NB4 (cell line): ENCODE results near the gene MMS19.
A peak's percentile ranks its signal among the peaks of the same experiment; 100 is the strongest.

Source experiments
- DNase-seq: peaks from one replicate; pipeline ENCODE4 v3.0.0; 2010; ENCODE audit warnings: low read depth
- H3K4me3 ChIP-seq: one replicate; pipeline ENCODE4 v1.5.1; 2011; ENCODE audit warnings: mild to moderate bottlenecking, low read depth, low read length, moderate library complexity
- CTCF ChIP-seq: IDR thresholded peaks from one replicate; pipeline ENCODE4 v1.5.1; 2012; ENCODE audit warnings: low read depth, low read length
- MAX ChIP-seq: IDR thresholded peaks from 2 replicates; pipeline ENCODE4 v1.6.1; 2011; ENCODE audit warnings: low read depth, low read length
- MYC ChIP-seq: IDR thresholded peaks from 2 replicates; pipeline ENCODE4 v1.6.1; 2011; ENCODE audit warnings: low read depth, low read length
- POLR2A ChIP-seq: IDR thresholded peaks from 2 replicates; pipeline ENCODE4 v1.6.1; 2011; ENCODE audit warnings: mild to moderate bottlenecking; ENCODE audit not compliant: insufficient read length; ENCODE audit errors: extremely low read depth

Gene MMS19

GRCh38 chr10:97520978-97521761, 22.9 kb upstream of the MMS19 start:
- no peak overlapping the region for H3K4me3 ChIP-seq
- DNase-seq = no peak
- TF ChIP-seq POLR2A = no peak
- TF ChIP-seq MAX = no peak
- no peak for TF ChIP-seq MYC
- TF ChIP-seq CTCF = no peak

GRCh38 chr10:97520520-97520919, 22.3 kb upstream of the MMS19 start:
- TF ChIP-seq POLR2A = no peak
- no peak for TF ChIP-seq CTCF
- no peak for TF ChIP-seq MAX
- no peak for TF ChIP-seq MYC
- no peak overlapping the region for H3K4me3 ChIP-seq

GRCh38 chr10:97519342-97519741, 21.1 kb upstream of the MMS19 start:
- no peak for TF ChIP-seq POLR2A
- TF ChIP-seq MAX = no peak
- no peak for TF ChIP-seq MYC
- no peak for TF ChIP-seq CTCF
- DNase-seq = peak; percentile 64

More at GRCh38 chr10:97520520-97520919, 22.3 kb upstream of the MMS19 start:
- no peak for DNase-seq

GRCh38 chr10:97518301-97519043, 20.2 kb upstream of the MMS19 start:
- no peak for TF ChIP-seq MYC
- TF ChIP-seq CTCF = no peak
- TF ChIP-seq POLR2A = no peak
- no peak for TF ChIP-seq MAX
- DNase-seq = no peak

More at GRCh38 chr10:97519342-97519741, 21.1 kb upstream of the MMS19 start:
- H3K4me3 ChIP-seq = no peak overlapping the region

GRCh38 chr10:97517778-97518300, 19.6 kb upstream of the MMS19 start:
- no peak for TF ChIP-seq MYC
- TF ChIP-seq CTCF = no peak
- TF ChIP-seq POLR2A = no peak
- TF ChIP-seq MAX = no peak
- H3K4me3 ChIP-seq = no peak overlapping the region
- no peak for DNase-seq

More at GRCh38 chr10:97518301-97519043, 20.2 kb upstream of the MMS19 start:
- H3K4me3 ChIP-seq = no peak overlapping the region
